Hepatocyte (in vitro differentiated cells): Measurements from ENCODE around the gene ANKS3. TPM values are rescaled to one million over a fixed set of nuclear protein-coding genes. Genes with fewer than 3 reads are reported as not detected.

Experiments
- DNase-seq: peaks from one replicate; pipeline ENCODE4 v3.0.0-alpha.2; 2016; ENCODE audit warnings: low spot score
- H2AFZ ChIP-seq: fragments of 200-600 bp; sonication (generic); 2 replicates; pipeline ENCODE4 v1.6.0; 2016; ENCODE audit warnings: antibody characterized with exemption, mild to moderate bottlenecking
- H3K27ac ChIP-seq: fragments of 200-600 bp; sonication (generic); 2 replicates; pipeline ENCODE4 v1.5.1; 2016; ENCODE audit warnings: mild to moderate bottlenecking
- H3K27me3 ChIP-seq: fragments of 200-600 bp; sonication (generic); 2 replicates; pipeline ENCODE4 v1.6.1; 2016
- H3K36me3 ChIP-seq: fragments of 200-600 bp; sonication (generic); replicated peaks from 2 replicates; pipeline ENCODE4 v1.5.1; 2016; ENCODE audit warnings: low read depth; ENCODE audit not compliant: insufficient read depth
- H3K4me1 ChIP-seq: fragments of 200-600 bp; sonication (generic); 2 replicates; pipeline ENCODE4 v1.5.1; 2016; ENCODE audit warnings: mild to moderate bottlenecking, moderate library complexity; ENCODE audit not compliant: insufficient read depth
- H3K4me2 ChIP-seq: fragments of 200-600 bp; sonication (generic); 2 replicates; pipeline ENCODE4 v1.6.0; 2016
- H3K4me3 ChIP-seq: fragments of 200-600 bp; sonication (generic); 2 replicates; pipeline ENCODE4 v1.5.1; 2016; ENCODE audit warnings: mild to moderate bottlenecking
- H3K79me2 ChIP-seq: fragments of 200-600 bp; sonication (generic); 2 replicates; pipeline ENCODE4 v1.6.0; 2017; ENCODE audit warnings: mild to moderate bottlenecking
- H3K9me2 ChIP-seq: fragments of 200-600 bp; sonication (generic); replicated peaks from 2 replicates; pipeline ENCODE4 v1.6.0; 2017; ENCODE audit warnings: mild to moderate bottlenecking; ENCODE audit not compliant: insufficient read depth
- H3K9me3 ChIP-seq: fragments of 200-600 bp; sonication (generic); 2 replicates; pipeline ENCODE4 v1.5.1; 2016; ENCODE audit warnings: low read depth, mild to moderate bottlenecking
- H4K20me1 ChIP-seq: fragments of 200-600 bp; sonication (generic); 2 replicates; pipeline ENCODE4 v1.6.0; 2016; ENCODE audit warnings: mild to moderate bottlenecking; ENCODE audit not compliant: insufficient read depth, poor library complexity, severe bottlenecking
- CTCF ChIP-seq: fragments of 200-600 bp; sonication (generic); IDR thresholded peaks from 2 replicates; pipeline ENCODE4 v1.5.1; 2016; ENCODE audit warnings: antibody characterized with exemption, mild to moderate bottlenecking; ENCODE audit not compliant: poor library complexity
- EZH2 ChIP-seq: fragments of 200-600 bp; sonication (generic); IDR thresholded peaks from 2 replicates; pipeline ENCODE4 v1.6.1; 2016; ENCODE audit warnings: antibody characterized with exemption, mild to moderate bottlenecking, borderline replicate concordance
- EZH2phosphoT487 ChIP-seq: fragments of 200-600 bp; sonication (generic); IDR thresholded peaks from one replicate; pipeline ENCODE4 v1.6.1; 2018; ENCODE audit warnings: antibody characterized with exemption, mild to moderate bottlenecking, low read depth, moderate library complexity; ENCODE audit not compliant: unreplicated experiment, severe bottlenecking
- WGBS: methylation state at CpG from one replicate; pipeline ENCODE4 v1.1.6; 2016; ENCODE audit warnings: low lambda C conversion rate; ENCODE audit errors: missing lambda C conversion rate; 5-methylcytosine and 5-hydroxymethylcytosine counted together
- polyA plus RNA-seq: library from polyadenylated mRNA; unstranded; fragments of >200 nt; fragmentation: Nextera tagmentation; extraction: Ambion mirVana; gene quantifications from 2 replicates; pipeline ENCODE4 v1.2.1, GENCODE V29; 2016
- total RNA-seq: library from RNA; depleted of rRNA; stranded (reverse); fragments of >200 nt; gene quantifications from 2 replicates; pipeline ENCODE4 v1.2.3, GENCODE V29; 2014

Gene ANKS3
- total and polyA plus RNA-seq, 2 experiments from 2014 or later = 11.7 to 17.4 TPM

DNA sequence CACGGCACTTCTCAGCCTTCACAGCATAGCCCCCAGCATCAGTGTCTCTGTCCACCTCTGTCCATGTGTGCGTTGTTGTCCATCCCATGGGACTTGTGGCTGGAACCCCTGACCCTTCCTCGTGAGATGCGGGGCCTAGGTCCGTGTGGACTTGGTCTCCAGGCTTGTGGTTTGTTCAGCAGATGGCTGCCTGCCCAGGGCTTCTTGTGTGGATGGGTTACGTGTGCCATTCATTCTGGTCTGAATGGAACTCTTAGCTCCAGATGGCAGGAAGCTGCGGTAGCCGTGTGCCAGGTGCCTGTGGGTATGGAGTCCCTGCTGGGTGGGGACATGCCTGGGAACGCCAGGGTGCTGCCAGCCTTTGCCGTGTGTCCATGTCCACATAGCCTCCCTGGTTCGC is 72.4 kb downstream of the ANKS3 start:
- H3K9me2 ChIP-seq = no peaks in the 10 kb centered on the region
- H3K4me3 ChIP-seq = no peak overlapping the region
- H3K27ac ChIP-seq = no peak overlapping the region
- no peaks in the 10 kb centered on the region for H3K36me3 ChIP-seq
- no peak overlapping the region for H3K4me2 ChIP-seq
- H3K4me1 ChIP-seq = no peaks in the 10 kb centered on the region
- TF ChIP-seq CTCF (no peak), EZH2 (no peak), EZH2phosphoT487 (no peak)
- H3K9me3 ChIP-seq = no peaks in the 10 kb centered on the region
- WGBS = 88% methylated on average over 11 of the region's 11 CpGs
- no peaks in the 10 kb centered on the region for H3K27me3 ChIP-seq
- H2AFZ ChIP-seq = no peak overlapping the region
- H4K20me1 ChIP-seq = no peaks in the 10 kb centered on the region
- no peak for DNase-seq
- H3K79me2 ChIP-seq = peaks cover 16% of the 10 kb centered on the region

DNA sequence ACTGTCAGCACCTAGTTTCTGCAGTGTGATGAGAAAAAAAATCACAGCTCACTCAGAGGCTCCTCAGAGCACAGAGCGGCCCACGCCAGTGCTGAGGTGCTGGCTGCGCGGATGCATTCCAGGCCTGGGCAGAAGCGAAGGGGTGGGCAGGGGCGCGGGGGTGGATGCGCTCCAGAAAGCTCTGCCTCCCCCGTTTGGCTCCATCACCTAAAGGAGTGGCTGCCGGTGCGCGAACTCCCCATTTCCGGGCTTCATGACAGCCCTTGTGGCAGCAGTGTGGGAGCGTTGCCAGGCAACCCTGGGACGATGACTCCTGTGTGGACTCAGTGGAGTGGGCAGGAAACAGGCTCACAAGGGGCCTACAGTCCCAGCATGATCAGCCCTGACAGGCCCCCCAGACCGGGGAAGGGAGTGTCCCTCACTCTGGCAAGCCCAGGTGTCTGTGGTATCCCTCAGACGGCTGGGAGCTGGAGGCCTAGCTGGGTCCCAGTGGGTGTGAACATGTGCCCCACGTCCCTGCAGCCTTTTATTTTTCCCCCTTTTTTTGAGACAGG is 73.5 kb downstream of the ANKS3 start:
- TF ChIP-seq CTCF (no peak), EZH2phosphoT487 (no peak), EZH2 (no peak)
- Histone ChIP-seq H3K9me2 (no peaks in the 10 kb centered on the region), H3K4me2 (no peak overlapping the region), H3K79me2 (peaks cover 21% of the 10 kb centered on the region), H3K27ac (no peak overlapping the region), H3K27me3 (no peaks in the 10 kb centered on the region), H3K4me1 (no peaks in the 10 kb centered on the region), H3K4me3 (no peak overlapping the region), H3K36me3 (no peaks in the 10 kb centered on the region), H4K20me1 (no peaks in the 10 kb centered on the region), H3K9me3 (no peaks in the 10 kb centered on the region), H2AFZ (no peak overlapping the region)
- WGBS = 86% methylated on average over 16 of the region's 18 CpGs
- peak; percentile 66 for DNase-seq

GRCh38 chr16:4659363-4660353 is 74.4 kb downstream of the ANKS3 start:
- Histone ChIP-seq H3K27ac (no peak overlapping the region), H4K20me1 (no peaks in the 10 kb centered on the region), H3K9me3 (no peaks in the 10 kb centered on the region), H3K36me3 (no peaks in the 10 kb centered on the region), H3K9me2 (no peaks in the 10 kb centered on the region), H3K4me3 (no peak overlapping the region), H3K79me2 (peaks cover 21% of the 10 kb centered on the region), H3K4me2 (no peak overlapping the region), H3K27me3 (no peaks in the 10 kb centered on the region), H2AFZ (no peak overlapping the region), H3K4me1 (peaks cover 6% of the 10 kb centered on the region)
- no peak for TF ChIP-seq CTCF
- no peak for TF ChIP-seq EZH2
- TF ChIP-seq EZH2phosphoT487 = no peak
- no peak for DNase-seq
- 97% methylated on average over 29 of the region's 29 CpGs for WGBS
